HepG2 (cell line): ENCODE data around the gene EPS8L3. TPM values are rescaled to one million over a fixed set of nuclear protein-coding genes. Genes with fewer than 3 reads are reported as not detected.

Source experiments
- ATAC-seq: fragments of 200-7000 bp; cut with Tn5 transposase; 3 replicates; pipeline ENCODE4 v1.9.1; 2020; ENCODE audit warnings: mild to moderate bottlenecking, moderate library complexity
- BruUV-seq: library from RNA; stranded (reverse); fragments of 400-500 nt; replicated peaks from 2 replicates; lab custom pipeline; 2021; lab: Mats Ljungman, UMichigan
- CTCF ChIA-PET: fragments of 300-600 bp; formaldehyde crosslinking; extraction: SDS; loops from one replicate; lab custom pipeline; 2021; ENCODE audit warnings: low total read pairs, inconsistent platforms, low intra/inter-chr PET ratio; lab: Yijun Ruan, JAX
- POLR2A ChIA-PET: fragments of 350-600 bp; sonication (Branson Sonifier 250); formaldehyde crosslinking; loops from one replicate; lab custom pipeline; 2020; ENCODE audit warnings: antibody characterized with exemption, inconsistent platforms; lab: Yijun Ruan, JAX
- DNase-seq: peaks from one replicate; pipeline ENCODE4 v3.0.0-alpha.2; 2015; ENCODE audit warnings: low spot score
- FAIRE-seq: peaks from 3 replicates; lab custom pipeline; 2011; peaks lifted over from hg19 to GRCh38; lab: Jason Lieb, UNC
- H2AFZ ChIP-seq: one replicate; pipeline ENCODE4 v1.6.1; 2011; ENCODE audit warnings: low read length, inconsistent platforms
- H3K27ac ChIP-seq: fragments of 300-600 bp; 3 replicates; pipeline ENCODE4 v1.8.0; 2011; ENCODE audit warnings: mixed run types, mild to moderate bottlenecking, mixed read lengths, low read length, inconsistent platforms; ENCODE audit not compliant: insufficient read depth; ENCODE audit errors: extremely low read length
- H3K27me3 ChIP-seq, 2 experiments: fragments of 200-600 bp in 1 of 2; 2 replicates in 1 of 2; 3 replicates in 1 of 2; pipeline versions ENCODE4 v1.6.0 to v1.8.0; 2011; ENCODE audit warnings: low read length in 2 of 2, mild to moderate bottlenecking in 2 of 2, moderate library complexity in 2 of 2, inconsistent platforms in 1 of 2; ENCODE audit not compliant: insufficient read depth in 2 of 2, control insufficient read depth in 1 of 2
- H3K36me3 ChIP-seq, 2 experiments: fragments of 200-600 bp in 1 of 2; replicated peaks in 1 of 2; 2 replicates in 1 of 2; 3 replicates in 1 of 2; pipeline versions ENCODE4 v1.5.1 to v1.8.0; 2011; ENCODE audit warnings: low read length in 2 of 2, inconsistent platforms in 1 of 2; ENCODE audit not compliant: insufficient read depth in 2 of 2, control insufficient read depth in 1 of 2
- H3K4me1 ChIP-seq: 2 replicates; pipeline ENCODE4 v1.5.1; 2012; ENCODE audit warnings: low read length, inconsistent platforms; ENCODE audit not compliant: insufficient read depth
- H3K4me2 ChIP-seq: 2 replicates; pipeline ENCODE4 v1.6.0; 2011; ENCODE audit warnings: low read depth, low read length, inconsistent platforms
- H3K4me3 ChIP-seq, 3 experiments: fragments of 200-600 bp in 1 of 3; sonication (generic), shearing (Covaris generic) in 1 of 3; replicated peaks in 1 of 3; 2 replicates each; pipeline ENCODE4 v1.5.1; 2011 to 2016; ENCODE audit warnings: low read length in 3 of 3, inconsistent platforms in 2 of 3, low read depth in 2 of 3, mild to moderate bottlenecking in 2 of 3, control low read depth in 1 of 3, mixed read lengths in 1 of 3; ENCODE audit not compliant: insufficient read depth in 1 of 3
- H3K79me2 ChIP-seq: one replicate; pipeline ENCODE4 v1.6.1; 2011; ENCODE audit warnings: low read length, inconsistent platforms; ENCODE audit not compliant: insufficient read depth
- H3K9ac ChIP-seq: 2 replicates; pipeline ENCODE4 v1.6.0; 2011; ENCODE audit warnings: mild to moderate bottlenecking, low read depth, low read length, inconsistent platforms; ENCODE audit not compliant: insufficient read depth
- H3K9me3 ChIP-seq: 2 replicates; pipeline ENCODE4 v1.5.1; 2012; ENCODE audit warnings: mild to moderate bottlenecking, low read length
- H4K20me1 ChIP-seq: 2 replicates; pipeline ENCODE4 v1.6.0; 2011; ENCODE audit warnings: inconsistent platforms, mild to moderate bottlenecking, low read length, moderate library complexity; ENCODE audit not compliant: insufficient read depth
- MED8 ChIP-seq: sonication (generic); formaldehyde crosslinking; IDR thresholded peaks from 2 replicates; pipeline ENCODE4 v1.8.1; 2023; ENCODE audit warnings: mild to moderate bottlenecking, missing genetic modification reagents; ENCODE audit not compliant: insufficient replicate concordance
- MXI1 ChIP-seq: IDR thresholded peaks from 3 replicates; pipeline ENCODE4 v1.6.1; 2012; ENCODE audit warnings: low read depth, low read length, inconsistent platforms, borderline replicate concordance
- POLR2A ChIP-seq, 2 experiments: IDR thresholded peaks; 2 replicates each; pipeline ENCODE4 v1.6.1; 2011; ENCODE audit warnings: low read depth in 2 of 2, low read length in 2 of 2, mild to moderate bottlenecking in 1 of 2, moderate library complexity in 1 of 2; ENCODE audit not compliant: insufficient read depth in 1 of 2
- WGBS: methylation state at CpG from one replicate; pipeline ENCODE4 v1.1.6; 2017; ENCODE audit warnings: low lambda C conversion rate; 5-methylcytosine and 5-hydroxymethylcytosine counted together
- in situ Hi-C: cut with HindIII; loops from 2 replicates; pipeline ENCODE4 v1.10.0; 2017; ENCODE audit warnings: low pct_unique_long_range_greater_than_20kb; ENCODE audit not compliant: extremely low pct_ligation_motif_present
- intact Hi-C: fragments of 100-400 bp; cut with micrococcal nuclease; formaldehyde crosslinking; loops from one replicate; pipeline ENCODE4 v1.10.0; 2022; ENCODE audit not compliant: unreplicated experiment
- polyA plus RNA-seq, 8 experiments: library from polyadenylated mRNA; depleted of rRNA in 3 of 8; stranded (reverse) in 7 of 8; unstranded in 1 of 8; fragments of >200 nt; fragmentation: Illumina TruSeq in 4 of 8; extraction: Trizol in 4 of 8; gene quantifications; 2 replicates each; pipeline versions ENCODE4 v1.2.1 to v1.2.3, GENCODE V29; 2011 to 2016; ENCODE audit warnings: low read depth in 4 of 8, missing spikeins in 1 of 8, mixed read lengths in 1 of 8; ENCODE audit not compliant: insufficient read depth in 1 of 8
- total RNA-seq, 5 experiments: library from RNA; depleted of rRNA; stranded (reverse); fragments of >200 nt; fragmentation: Illumina TruSeq; extraction: Trizol; gene quantifications; 2 replicates each; pipeline ENCODE4 v1.2.3, GENCODE V29; 2016; ENCODE audit warnings: low read depth in 1 of 5
- TF ChIP-seq, protein P1 (sequence below): sonication (generic); formaldehyde crosslinking; IDR thresholded peaks from 2 replicates; pipeline ENCODE4 v1.4.0; 2020; ENCODE audit warnings: missing genetic modification reagents, borderline replicate concordance
- TF ChIP-seq, protein P2 (sequence below): sonication (generic); formaldehyde crosslinking; IDR thresholded peaks from 2 replicates; pipeline ENCODE4 v1.8.0; 2022; ENCODE audit warnings: missing genetic modification reagents, mild to moderate bottlenecking, borderline replicate concordance

Gene EPS8L3
- total and polyA plus RNA-seq, 2 of the 13 experiments (the other 11 are each of a cell fraction or from before 2014, with no cell fraction given): 18.2 to 106 TPM

DNA sequence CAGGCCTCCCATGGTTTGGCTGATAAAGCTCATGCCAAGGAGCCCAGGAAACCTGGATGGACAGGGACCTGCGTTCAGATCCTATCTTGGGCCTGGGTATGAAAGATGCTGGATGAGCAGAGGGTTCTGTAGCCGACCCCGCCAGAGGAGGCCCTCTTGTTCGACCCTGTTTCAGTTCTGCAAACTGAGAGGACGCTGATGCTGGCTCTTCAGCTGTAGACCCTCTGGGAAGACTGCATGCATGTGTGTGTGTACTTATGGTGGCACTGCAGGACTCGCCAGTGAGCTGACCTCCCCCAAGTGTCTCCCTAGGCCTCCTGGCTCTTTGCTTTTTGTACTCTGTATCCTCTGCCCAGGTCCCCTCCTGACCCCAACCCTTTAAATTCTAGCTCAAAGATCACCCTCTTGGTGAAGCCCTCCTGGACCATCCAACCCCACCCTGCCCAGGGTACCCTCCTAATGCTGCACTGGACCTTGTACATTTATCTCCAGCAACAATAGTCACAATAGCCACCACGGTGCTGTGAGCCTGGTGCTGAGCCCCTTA is 1.6 kb downstream of the EPS8L3 start:
- Histone ChIP-seq H3K4me2 (peak overlapping the region; percentile 92), H3K27ac (no peak overlapping the region)
- POLR2A ChIA-PET: interaction anchor here (2.2 kb wide), 1 partner anchor 22 kb away, joined by 5 read pairs; no protein-coding TSS in a partner anchor

DNA sequence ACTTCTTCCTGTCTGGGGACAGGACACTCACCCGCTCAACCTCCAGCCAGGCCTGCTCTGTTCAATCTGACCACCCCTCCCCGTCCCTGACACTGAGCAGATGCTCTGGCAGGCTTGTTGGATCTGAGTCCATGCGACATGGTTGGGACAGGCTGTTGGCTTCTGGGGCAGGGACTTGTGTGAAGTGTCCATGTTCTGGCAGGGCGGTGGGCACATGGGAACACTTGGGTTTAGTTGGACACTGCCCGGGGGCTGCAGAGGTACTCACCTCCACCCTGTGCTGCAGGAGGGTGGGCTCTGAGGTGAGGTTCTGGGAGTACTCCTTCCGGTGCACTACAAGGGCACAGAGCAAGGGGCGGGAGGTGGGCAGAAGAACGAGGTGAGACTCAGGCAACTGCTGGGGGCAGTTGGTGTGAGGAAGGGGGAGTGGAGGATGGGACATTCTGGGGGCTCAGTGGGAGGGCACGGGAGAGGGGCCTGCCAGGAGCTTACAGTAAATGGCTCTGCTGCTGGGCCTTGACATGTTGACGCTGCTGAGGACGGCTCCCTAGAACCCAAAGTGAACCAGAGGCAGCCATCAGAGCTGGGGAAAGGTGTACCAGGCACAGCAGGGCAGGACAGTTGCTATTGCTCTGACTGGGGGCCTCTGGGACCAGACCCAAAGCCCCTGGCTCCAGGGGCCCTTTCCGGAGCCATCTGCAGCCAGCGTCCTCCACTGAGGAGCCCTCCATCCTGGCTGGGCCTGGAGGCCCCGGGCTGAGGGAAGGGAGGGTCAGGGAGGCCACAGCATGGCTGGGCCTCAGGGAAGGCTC is 2.3 kb downstream of the EPS8L3 start:
- peak overlapping the region; percentile 92; the same call in 1 of the 2 replicates for H3K4me2 ChIP-seq
- in situ Hi-C loops: no loop called here
- no TSS peak for BruUV-seq
- H3K36me3 ChIP-seq: peaks cover 6 to 29% of the 10 kb centered on the region in 2 experiments; a peak in 4 of 5 replicates
- ChIA-PET POLR2A (interaction anchor here (2.2 kb wide), 1 partner anchor 22 kb away, joined by 5 read pairs; no protein-coding TSS in a partner anchor), CTCF (no interaction called here)
- H3K4me3 ChIP-seq: peak overlapping the region in 1 of 3 experiments; percentile 88; a peak in 1 of 6 replicates
- FAIRE-seq: no peak
- peaks cover 66% of the 10 kb centered on the region for H3K4me1 ChIP-seq
- H3K9me3 ChIP-seq: no peaks in the 10 kb centered on the region
- H4K20me1 ChIP-seq: no peaks in the 10 kb centered on the region
- intact Hi-C loops: no loop called here
- DNase-seq: no peak
- peaks cover 24% of the 10 kb centered on the region for H3K79me2 ChIP-seq
- H3K27ac ChIP-seq: no peak overlapping the region
- no peak overlapping the region for H2AFZ ChIP-seq
- no peaks in the 10 kb centered on the region; a peak in 1 of 5 replicates for H3K27me3 ChIP-seq
- ATAC-seq: no peak
- 96% methylated on average over 8 of the region's 14 CpGs for WGBS
- H3K9ac ChIP-seq: 0 out of 2 replicates have a peak overlapping the region, but pooled peaks have one; percentile 80
- TF ChIP-seq, protein P1, sequence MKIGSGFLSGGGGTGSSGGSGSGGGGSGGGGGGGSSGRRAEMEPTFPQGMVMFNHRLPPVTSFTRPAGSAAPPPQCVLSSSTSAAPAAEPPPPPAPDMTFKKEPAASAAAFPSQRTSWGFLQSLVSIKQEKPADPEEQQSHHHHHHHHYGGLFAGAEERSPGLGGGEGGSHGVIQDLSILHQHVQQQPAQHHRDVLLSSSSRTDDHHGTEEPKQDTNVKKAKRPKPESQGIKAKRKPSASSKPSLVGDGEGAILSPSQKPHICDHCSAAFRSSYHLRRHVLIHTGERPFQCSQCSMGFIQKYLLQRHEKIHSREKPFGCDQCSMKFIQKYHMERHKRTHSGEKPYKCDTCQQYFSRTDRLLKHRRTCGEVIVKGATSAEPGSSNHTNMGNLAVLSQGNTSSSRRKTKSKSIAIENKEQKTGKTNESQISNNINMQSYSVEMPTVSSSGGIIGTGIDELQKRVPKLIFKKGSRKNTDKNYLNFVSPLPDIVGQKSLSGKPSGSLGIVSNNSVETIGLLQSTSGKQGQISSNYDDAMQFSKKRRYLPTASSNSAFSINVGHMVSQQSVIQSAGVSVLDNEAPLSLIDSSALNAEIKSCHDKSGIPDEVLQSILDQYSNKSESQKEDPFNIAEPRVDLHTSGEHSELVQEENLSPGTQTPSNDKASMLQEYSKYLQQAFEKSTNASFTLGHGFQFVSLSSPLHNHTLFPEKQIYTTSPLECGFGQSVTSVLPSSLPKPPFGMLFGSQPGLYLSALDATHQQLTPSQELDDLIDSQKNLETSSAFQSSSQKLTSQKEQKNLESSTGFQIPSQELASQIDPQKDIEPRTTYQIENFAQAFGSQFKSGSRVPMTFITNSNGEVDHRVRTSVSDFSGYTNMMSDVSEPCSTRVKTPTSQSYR (CRISPR knock-in tag): peak; percentile 57; the same call in 1 of the 2 replicates
- 0 out of 4 replicates have a peak, but pooled peaks of 1 of the 2 experiments have one; percentile 2 for TF ChIP-seq POLR2A (IDR thresholded peaks at IDR 0.05; ENCODE audit: insufficient read depth in 1 of 2, low read depth in 2 of 2, low read length in 2 of 2)
- no peak for TF ChIP-seq MED8 (CRISPR knock-in tag)

More for the DNA sequence above, 1.6 kb downstream of the EPS8L3 start:
- TF ChIP-seq, protein P2, sequence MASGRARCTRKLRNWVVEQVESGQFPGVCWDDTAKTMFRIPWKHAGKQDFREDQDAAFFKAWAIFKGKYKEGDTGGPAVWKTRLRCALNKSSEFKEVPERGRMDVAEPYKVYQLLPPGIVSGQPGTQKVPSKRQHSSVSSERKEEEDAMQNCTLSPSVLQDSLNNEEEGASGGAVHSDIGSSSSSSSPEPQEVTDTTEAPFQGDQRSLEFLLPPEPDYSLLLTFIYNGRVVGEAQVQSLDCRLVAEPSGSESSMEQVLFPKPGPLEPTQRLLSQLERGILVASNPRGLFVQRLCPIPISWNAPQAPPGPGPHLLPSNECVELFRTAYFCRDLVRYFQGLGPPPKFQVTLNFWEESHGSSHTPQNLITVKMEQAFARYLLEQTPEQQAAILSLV (CRISPR knock-in tag): 0 out of 2 replicates have a peak, but pooled peaks have one; percentile 47
- no peak for TF ChIP-seq MXI1
- intact Hi-C loops: no loop called here
- 93% methylated on average over 6 of the region's 7 CpGs for WGBS
- H3K4me1 ChIP-seq: peaks cover 73% of the 10 kb centered on the region
- peaks cover 24% of the 10 kb centered on the region for H3K79me2 ChIP-seq
- BruUV-seq: no TSS peak
- H3K9me3 ChIP-seq: no peaks in the 10 kb centered on the region
- no peaks in the 10 kb centered on the region; a peak in 1 of 5 replicates for H3K27me3 ChIP-seq
- peak overlapping the region; percentile 80; the same call in 1 of the 2 replicates for H3K9ac ChIP-seq
- no peak overlapping the region for H2AFZ ChIP-seq
- DNase-seq (no peak), FAIRE-seq (no peak), ATAC-seq (no peak)
- peaks cover 6 to 22% of the 10 kb centered on the region in 2 experiments; a peak in 4 of 5 replicates for H3K36me3 ChIP-seq
- in situ Hi-C loops: no loop called here
- no peaks in the 10 kb centered on the region for H4K20me1 ChIP-seq
- CTCF ChIA-PET: no interaction called here
- H3K4me3 ChIP-seq: peak overlapping the region in 1 of 3 experiments; percentile 88; a peak in 2 of 6 replicates
